Naive B cell (primary cell): ENCODE measurements around the gene RHOT1. TPM values are rescaled to one million over a fixed set of nuclear protein-coding genes. Genes with fewer than 3 reads are reported as not detected.

Source experiments
- ATAC-seq, 2 donors: fragments of 150-1000 bp; cut with Tn5 transposase; 2 replicates each; pipeline ENCODE4 v1.10.0; 2021; ENCODE audit warnings: low read depth in 2 of 2, mild to moderate bottlenecking in 2 of 2, moderate library complexity in 2 of 2
- DNase-seq: peaks from one replicate; pipeline ENCODE4 v3.0.0; 2022
- H3K27ac Mint-ChIP-seq, 6 donors: one replicate each; pipeline ENCODE4 v1.8.0; 2020 to 2022; ENCODE audit warnings: mild to moderate bottlenecking in 6 of 6, mixed read lengths in 6 of 6, moderate library complexity in 5 of 6, inconsistent platforms in 2 of 6
- H3K27me3 Mint-ChIP-seq, 3 donors: one replicate each; pipeline ENCODE4 v1.8.0; 2021 to 2022; ENCODE audit warnings: mixed read lengths in 3 of 3, mild to moderate bottlenecking in 1 of 3
- H3K36me3 Mint-ChIP-seq, 2 donors: one replicate each; pipeline ENCODE4 v1.8.0; 2020 to 2022; ENCODE audit warnings: mixed read lengths in 2 of 2, inconsistent platforms in 1 of 2, mild to moderate bottlenecking in 1 of 2
- H3K4me1 Mint-ChIP-seq, 3 donors: one replicate each; pipeline ENCODE4 v1.8.0; 2020 to 2022; ENCODE audit warnings: mixed read lengths in 3 of 3, inconsistent platforms in 1 of 3, mild to moderate bottlenecking in 1 of 3, moderate library complexity in 1 of 3
- H3K4me3 Mint-ChIP-seq, 8 donors: one replicate each; pipeline ENCODE4 v1.8.0; 2020 to 2022; ENCODE audit warnings: mild to moderate bottlenecking in 8 of 8, mixed read lengths in 8 of 8, moderate library complexity in 8 of 8, inconsistent platforms in 2 of 8
- H3K9me3 Mint-ChIP-seq, 7 donors: one replicate each; pipeline ENCODE4 v1.8.0; 2020 to 2022; ENCODE audit warnings: mixed read lengths in 7 of 7, mild to moderate bottlenecking in 5 of 7, inconsistent platforms in 2 of 7, moderate library complexity in 1 of 7
- polyA plus RNA-seq, 6 donors: library from polyadenylated mRNA; unstranded; fragments of 300-500 nt; fragmentation: Illumina TruSeq; gene quantifications; one replicate each; pipeline ENCODE4 v1.2.3, GENCODE V29; 2021; ENCODE audit warnings: low read depth in 6 of 6

RHOT1 gene
- polyA plus RNA-seq, 6 donors from 2014 or later = 20.4 to 29.8 (median 27.3) TPM

DNA sequence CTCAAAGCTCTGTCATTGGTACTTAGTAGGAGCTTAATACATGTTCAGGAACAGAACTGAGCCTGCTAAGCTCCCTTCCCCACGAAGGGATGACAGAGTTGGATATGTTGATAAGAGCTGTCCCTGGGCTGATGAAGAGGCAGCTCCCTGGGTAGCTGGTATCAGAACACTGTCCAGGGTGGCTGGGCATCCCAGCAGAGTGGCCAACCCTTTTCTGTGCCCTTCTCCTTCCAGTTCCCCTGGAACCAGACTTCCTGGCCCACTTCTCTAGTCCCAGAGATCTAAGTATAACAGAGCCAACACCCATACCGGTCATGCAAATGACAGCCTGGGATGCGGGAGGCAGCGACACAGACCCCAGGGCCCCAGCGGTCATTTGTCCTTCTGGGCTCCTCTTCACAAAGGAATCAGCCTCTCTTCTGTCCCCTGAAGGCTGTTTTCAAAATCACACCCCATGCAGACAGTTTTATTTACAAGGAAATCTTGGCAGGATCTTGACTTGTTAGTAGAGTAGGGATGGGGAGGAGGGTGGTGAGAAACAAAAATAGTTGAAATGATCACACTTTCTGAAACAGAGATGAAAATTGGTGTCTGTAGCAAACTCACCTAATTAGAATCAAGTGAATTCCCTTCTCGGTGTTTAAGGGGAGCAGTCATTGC is 122.0 kb downstream of the RHOT1 start:
- ATAC-seq (no peak), DNase-seq (no peak)
- Mint-ChIP-seq H3K36me3 (no peaks in the 10 kb centered on the region), H3K9me3 (no peaks in the 10 kb centered on the region), H3K27me3 (peaks cover 49 to 84% (median 73%) of the 10 kb centered on the region in 3 donors), H3K27ac (no peak overlapping the region), H3K4me3 (peak overlapping the region; percentile 26 to 90 (median 73)), H3K4me1 (peaks cover 16 to 18% (median 16%) of the 10 kb centered on the region in 3 donors)

GRCh38 chr17:32264823-32265191 is 122.5 kb downstream of the RHOT1 start:
- peaks cover 49 to 85% (median 79%) of the 10 kb centered on the region in 3 donors for H3K27me3 Mint-ChIP-seq
- no peaks in the 10 kb centered on the region for H3K9me3 Mint-ChIP-seq
- no peaks in the 10 kb centered on the region for H3K36me3 Mint-ChIP-seq
- no peak overlapping the region for H3K27ac Mint-ChIP-seq
- peak overlapping the region; percentile 66 to 90 (median 77) for H3K4me3 Mint-ChIP-seq
- DNase-seq (no peak), ATAC-seq (no peak)
- H3K4me1 Mint-ChIP-seq = peaks cover 16 to 18% (median 16%) of the 10 kb centered on the region in 3 donors

- Mint-ChIP-seq H3K36me3 (no peaks in the 10 kb centered on the region), H3K27me3 (peaks cover 53 to 86% (median 84%) of the 10 kb centered on the region in 3 donors), H3K4me3 (peak within 1 kb of the TSS; percentile 78 to 92 (median 86)), H3K4me1 (peaks cover 16 to 18% (median 16%) of the 10 kb centered on the region in 3 donors), H3K9me3 (no peaks in the 10 kb centered on the region), H3K27ac (peak within 1 kb of the TSS in 2 of 6 donors; percentile 43 to 75)
- no peak for DNase-seq
- ATAC-seq = peak; percentile 26 to 35
These were observed 123.1 kb downstream of the RHOT1 start, which contains the start of gene RHBDL3 for GRCh38 chr17:32265192-32265923. Gene RHBDL3, plus strand, starts transcription at chr17:32265832. Its CDS starts 358 bp downstream, at chr17:32266190.

- peak overlapping the region in 2 of 8 donors; percentile 78 to 79 for H3K4me3 Mint-ChIP-seq
- H3K27me3 Mint-ChIP-seq = peaks cover 53 to 88% (median 87%) of the 10 kb centered on the region in 3 donors
These were observed 123.7 kb downstream of the RHOT1 start for GRCh38 chr17:32266051-32266388.

GRCh38 chr17:32266389-32267301 is 124.3 kb downstream of the RHOT1 start:
- peaks cover 0 to 5% of the 10 kb centered on the region in 2 donors for H3K36me3 Mint-ChIP-seq
- peak overlapping the region in 1 of 6 donors; percentile 83 for H3K27ac Mint-ChIP-seq
- H3K4me3 Mint-ChIP-seq = peak overlapping the region; percentile 78 to 92 (median 86)
- H3K9me3 Mint-ChIP-seq = no peaks in the 10 kb centered on the region
- H3K27me3 Mint-ChIP-seq = peaks cover 56 to 88% (median 87%) of the 10 kb centered on the region in 3 donors
- DNase-seq = peak; percentile 57
- peak; percentile 65 to 74 for ATAC-seq
- peaks cover 16 to 18% (median 16%) of the 10 kb centered on the region in 3 donors for H3K4me1 Mint-ChIP-seq

More at GRCh38 chr17:32266051-32266388, 123.7 kb downstream of the RHOT1 start:
- Mint-ChIP-seq H3K9me3 (no peaks in the 10 kb centered on the region), H3K4me1 (peaks cover 16 to 18% (median 16%) of the 10 kb centered on the region in 3 donors), H3K36me3 (peaks cover 0 to 2% of the 10 kb centered on the region in 2 donors), H3K27ac (no peak overlapping the region)
- DNase-seq (no peak), ATAC-seq (peak; percentile 11 to 24)

GRCh38 chr17:32267690-32268205 is 125.4 kb downstream of the RHOT1 start:
- peaks cover 16 to 18% (median 16%) of the 10 kb centered on the region in 3 donors for H3K4me1 Mint-ChIP-seq
- H3K9me3 Mint-ChIP-seq = no peaks in the 10 kb centered on the region
- H3K27me3 Mint-ChIP-seq = peaks cover 59 to 88% (median 87%) of the 10 kb centered on the region in 3 donors
- DNase-seq (no peak), ATAC-seq (no peak)
- peaks cover 0 to 5% of the 10 kb centered on the region in 2 donors for H3K36me3 Mint-ChIP-seq
- H3K27ac Mint-ChIP-seq = peak overlapping the region in 2 of 6 donors; percentile 79 to 83
- H3K4me3 Mint-ChIP-seq = peak overlapping the region; percentile 56 to 86 (median 80)

GRCh38 chr17:32268734-32269288 is 126.5 kb downstream of the RHOT1 start:
- H3K4me3 Mint-ChIP-seq = peak overlapping the region in 2 of 8 donors; percentile 7 to 30
- H3K27ac Mint-ChIP-seq = no peak overlapping the region
- no peaks in the 10 kb centered on the region for H3K9me3 Mint-ChIP-seq
- H3K27me3 Mint-ChIP-seq = peaks cover 57 to 87% (median 80%) of the 10 kb centered on the region in 3 donors
- ATAC-seq (no peak), DNase-seq (no peak)
- H3K4me1 Mint-ChIP-seq = peaks cover 16 to 18% (median 16%) of the 10 kb centered on the region in 3 donors
- H3K36me3 Mint-ChIP-seq = peaks cover 0 to 5% of the 10 kb centered on the region in 2 donors

GRCh38 chr17:32269377-32269776 is 127.1 kb downstream of the RHOT1 start:
- Mint-ChIP-seq H3K27ac (no peak overlapping the region), H3K27me3 (peaks cover 57 to 87% (median 79%) of the 10 kb centered on the region in 3 donors), H3K4me3 (no peak overlapping the region), H3K36me3 (peaks cover 0 to 5% of the 10 kb centered on the region in 2 donors), H3K4me1 (peaks cover 16 to 18% (median 16%) of the 10 kb centered on the region in 3 donors), H3K9me3 (no peaks in the 10 kb centered on the region)
- ATAC-seq = no peak
- DNase-seq = no peak

DNA sequence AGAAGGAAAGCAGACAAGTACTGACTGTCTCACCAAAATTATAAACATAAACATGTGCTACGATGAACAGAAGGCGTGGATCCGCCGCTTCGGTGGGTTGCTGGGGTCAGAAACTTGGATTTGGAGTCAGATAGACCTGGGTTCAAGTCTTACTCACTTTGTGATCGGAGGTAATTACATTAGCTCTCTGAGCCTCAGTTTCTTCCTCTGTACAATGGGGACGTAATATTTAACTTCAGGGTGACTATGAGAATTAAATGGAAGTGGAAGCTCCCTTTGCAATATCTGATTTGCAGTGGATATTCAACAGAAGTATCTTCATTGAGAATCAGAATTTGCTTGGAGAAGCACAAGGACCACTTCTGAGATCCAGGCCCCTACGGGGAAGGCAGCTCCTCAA is 129.5 kb downstream of the RHOT1 start:
- peak overlapping the region in 1 of 6 donors; percentile 59 for H3K27ac Mint-ChIP-seq
- no peak for DNase-seq
- H3K9me3 Mint-ChIP-seq = no peaks in the 10 kb centered on the region
- H3K4me3 Mint-ChIP-seq = no peak overlapping the region
- H3K4me1 Mint-ChIP-seq = peaks cover 12 to 20% (median 18%) of the 10 kb centered on the region in 3 donors
- H3K27me3 Mint-ChIP-seq = peaks cover 53 to 80% (median 75%) of the 10 kb centered on the region in 3 donors
- no peak for ATAC-seq
- peaks cover 0 to 5% of the 10 kb centered on the region in 2 donors for H3K36me3 Mint-ChIP-seq

GRCh38 chr17:32274101-32274500 is 131.8 kb downstream of the RHOT1 start:
- H3K27ac Mint-ChIP-seq = peak overlapping the region in 1 of 6 donors; percentile 52
- no peak for ATAC-seq
- H3K4me3 Mint-ChIP-seq = no peak overlapping the region
- H3K27me3 Mint-ChIP-seq = peaks cover 34 to 57% (median 53%) of the 10 kb centered on the region in 3 donors
- H3K36me3 Mint-ChIP-seq = peaks cover 0 to 5% of the 10 kb centered on the region in 2 donors
- H3K9me3 Mint-ChIP-seq = no peaks in the 10 kb centered on the region
- H3K4me1 Mint-ChIP-seq = peaks cover 0 to 8% (median 5%) of the 10 kb centered on the region in 3 donors
- DNase-seq = no peak

- H3K27ac Mint-ChIP-seq = no peak overlapping the region
- peaks cover 0 to 8% (median 5%) of the 10 kb centered on the region in 3 donors for H3K4me1 Mint-ChIP-seq
- no peak overlapping the region for H3K4me3 Mint-ChIP-seq
- H3K36me3 Mint-ChIP-seq = peaks cover 0 to 5% of the 10 kb centered on the region in 2 donors
- ATAC-seq (no peak), DNase-seq (no peak)
- H3K27me3 Mint-ChIP-seq = peaks cover 31 to 57% (median 47%) of the 10 kb centered on the region in 3 donors
- H3K9me3 Mint-ChIP-seq = no peaks in the 10 kb centered on the region
These were observed 132.3 kb downstream of the RHOT1 start for GRCh38 chr17:32274643-32275042.
